GM23248 (cell line): Measurements from ENCODE around the gene GNMT.

Source experiments
- EZH2 ChIP-seq: fragments of 200-600 bp; sonication (generic); IDR thresholded peaks from 2 replicates; pipeline ENCODE4 v1.6.1; 2018; ENCODE audit warnings: antibody characterized with exemption, mild to moderate bottlenecking; ENCODE audit not compliant: insufficient read depth, poor library complexity, severe bottlenecking
- EZH2phosphoT487 ChIP-seq: fragments of 200-600 bp; sonication (generic); IDR thresholded peaks from 2 replicates; pipeline ENCODE4 v1.6.1; 2018; ENCODE audit warnings: antibody characterized with exemption, moderate library complexity, mild to moderate bottlenecking, low read depth; ENCODE audit not compliant: insufficient read depth

GRCh38 chr6:42962096-42962495, 1.5 kb downstream of the GNMT start:
- no peak for TF ChIP-seq EZH2
- no peak for TF ChIP-seq EZH2phosphoT487
